ENCODE results near the gene ROBO1. TPM values are rescaled to one million over a fixed set of nuclear protein-coding genes. Genes with fewer than 3 reads are reported as not detected.
A peak's percentile ranks its signal among the peaks of the same experiment; 100 is the strongest.
"Not testable (repeated sequence)": the region's sequence is repeated elsewhere in the genome, so short reads cannot be mapped to it uniquely, and the experiment has no call there.

The ROBO1 gene
- total and polyA plus RNA-seq, 2 experiments from 2014 or later = 29.3 to 171 TPM

DNA sequence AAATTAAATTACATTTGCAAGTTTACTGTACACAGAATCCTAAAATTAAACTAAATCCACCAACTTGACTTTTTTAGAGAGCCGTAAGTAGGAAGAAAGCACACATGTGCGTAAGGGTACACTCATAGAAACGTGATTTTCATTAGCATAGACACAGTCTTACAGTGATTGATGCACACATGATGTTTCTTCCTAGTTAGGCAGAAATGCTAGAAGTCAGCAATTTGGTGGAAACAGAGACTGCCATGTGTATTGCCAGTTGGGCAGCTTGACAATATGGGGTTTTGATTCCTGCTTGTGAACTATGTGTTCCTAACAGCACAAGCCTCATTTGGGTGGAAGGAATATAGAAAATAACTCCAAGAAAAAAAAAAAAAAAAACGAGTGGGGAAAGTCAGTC, 878.5 kb downstream of the ROBO1 start:
- Histone ChIP-seq H3K4me3 (no peak overlapping the region), H3K4me1 (ENCODE audit: low read depth) (no peaks in the 10 kb centered on the region), H3K9me3 (ENCODE audit: low read depth) (no peaks in the 10 kb centered on the region), H3K27ac (no peak overlapping the region), H3K36me3 (no peaks in the 10 kb centered on the region), H3K27me3 (no peaks in the 10 kb centered on the region)
- TF ChIP-seq, protein P1, sequence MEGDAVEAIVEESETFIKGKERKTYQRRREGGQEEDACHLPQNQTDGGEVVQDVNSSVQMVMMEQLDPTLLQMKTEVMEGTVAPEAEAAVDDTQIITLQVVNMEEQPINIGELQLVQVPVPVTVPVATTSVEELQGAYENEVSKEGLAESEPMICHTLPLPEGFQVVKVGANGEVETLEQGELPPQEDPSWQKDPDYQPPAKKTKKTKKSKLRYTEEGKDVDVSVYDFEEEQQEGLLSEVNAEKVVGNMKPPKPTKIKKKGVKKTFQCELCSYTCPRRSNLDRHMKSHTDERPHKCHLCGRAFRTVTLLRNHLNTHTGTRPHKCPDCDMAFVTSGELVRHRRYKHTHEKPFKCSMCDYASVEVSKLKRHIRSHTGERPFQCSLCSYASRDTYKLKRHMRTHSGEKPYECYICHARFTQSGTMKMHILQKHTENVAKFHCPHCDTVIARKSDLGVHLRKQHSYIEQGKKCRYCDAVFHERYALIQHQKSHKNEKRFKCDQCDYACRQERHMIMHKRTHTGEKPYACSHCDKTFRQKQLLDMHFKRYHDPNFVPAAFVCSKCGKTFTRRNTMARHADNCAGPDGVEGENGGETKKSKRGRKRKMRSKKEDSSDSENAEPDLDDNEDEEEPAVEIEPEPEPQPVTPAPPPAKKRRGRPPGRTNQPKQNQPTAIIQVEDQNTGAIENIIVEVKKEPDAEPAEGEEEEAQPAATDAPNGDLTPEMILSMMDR (IDR thresholded peaks at IDR 0.05; ENCODE audit: low read depth, low read length) = no peak
- no peak for DNase-seq (ENCODE audit: low read depth in 1 of 2, low spot score in 1 of 2)

DNA sequence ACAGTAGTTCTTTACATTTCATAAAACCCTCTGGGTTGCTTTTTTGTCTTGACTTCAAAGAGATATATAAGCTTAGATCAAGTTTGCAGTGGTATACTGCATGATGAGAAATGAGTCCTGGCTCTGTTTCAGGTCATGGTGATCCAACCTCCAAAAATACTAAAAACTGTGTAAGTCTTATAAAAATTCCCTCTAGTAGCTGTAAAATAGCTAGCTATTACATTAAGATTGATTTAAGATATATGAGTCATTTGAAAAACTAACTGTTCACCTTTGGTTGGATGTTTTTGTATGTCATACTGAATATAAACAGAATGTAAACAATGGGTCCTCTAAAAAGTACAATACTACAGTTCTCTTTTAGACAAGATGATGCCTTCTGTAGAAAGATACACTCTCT, 879.2 kb downstream of the ROBO1 start:
- H3K4me3 ChIP-seq = no peak overlapping the region
- H3K4me1 ChIP-seq (ENCODE audit: low read depth) = no peaks in the 10 kb centered on the region
- no peaks in the 10 kb centered on the region for H3K36me3 ChIP-seq
- no peak for DNase-seq (ENCODE audit: low read depth in 1 of 2, low spot score in 1 of 2)
- no peak overlapping the region for H3K27ac ChIP-seq
- no peaks in the 10 kb centered on the region for H3K9me3 ChIP-seq (ENCODE audit: low read depth)
- no peaks in the 10 kb centered on the region for H3K27me3 ChIP-seq
- TF ChIP-seq, protein P1 (IDR thresholded peaks at IDR 0.05; ENCODE audit: low read depth, low read length) = no peak

- DNase-seq (ENCODE audit: low read depth in 1 of 2, low spot score in 1 of 2) = peak in 1 of 2 donors; percentile 57
- no peak overlapping the region for H3K4me3 ChIP-seq
Measured at GRCh38 chr3:78887547-78888011, 880.2 kb downstream of the ROBO1 start.

DNA sequence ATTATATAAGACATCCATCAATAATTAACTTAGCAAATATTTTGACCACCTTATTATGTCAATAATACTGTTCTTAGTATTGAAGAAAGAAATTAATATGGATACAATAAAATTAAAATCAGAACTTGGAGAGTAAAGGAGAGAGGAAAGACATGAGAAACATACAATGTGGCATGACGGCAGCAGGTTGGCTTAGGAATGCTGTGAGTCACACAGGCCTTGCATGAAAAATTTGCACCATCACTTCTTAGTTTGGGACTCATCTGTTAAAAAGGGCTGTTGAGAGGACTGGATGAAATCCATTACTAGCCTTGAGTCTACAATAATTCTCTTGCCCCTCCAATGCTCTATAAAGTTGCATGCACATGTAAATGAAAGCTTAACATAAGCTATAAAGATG, 880.8 kb downstream of the ROBO1 start:
- Histone ChIP-seq H3K9me3 (ENCODE audit: low read depth) (no peaks in the 10 kb centered on the region), H3K4me3 (no peak overlapping the region), H3K27me3 (no peaks in the 10 kb centered on the region), H3K27ac (no peak overlapping the region), H3K4me1 (ENCODE audit: low read depth) (no peaks in the 10 kb centered on the region), H3K36me3 (no peaks in the 10 kb centered on the region)
- TF ChIP-seq, protein P1 (IDR thresholded peaks at IDR 0.05; ENCODE audit: low read depth, low read length) = no peak
- DNase-seq (ENCODE audit: low read depth in 1 of 2, low spot score in 1 of 2) = peak in 1 of 2 donors; percentile 70

More at GRCh38 chr3:78887547-78888011, 880.2 kb downstream of the ROBO1 start:
- no peaks in the 10 kb centered on the region for H3K9me3 ChIP-seq (ENCODE audit: low read depth)
- no peaks in the 10 kb centered on the region for H3K36me3 ChIP-seq
- no peak overlapping the region for H3K27ac ChIP-seq
- TF ChIP-seq, protein P1 (IDR thresholded peaks at IDR 0.05; ENCODE audit: low read depth, low read length) = no peak
- H3K4me1 ChIP-seq (ENCODE audit: low read depth) = no peaks in the 10 kb centered on the region
- H3K27me3 ChIP-seq = no peaks in the 10 kb centered on the region

DNA sequence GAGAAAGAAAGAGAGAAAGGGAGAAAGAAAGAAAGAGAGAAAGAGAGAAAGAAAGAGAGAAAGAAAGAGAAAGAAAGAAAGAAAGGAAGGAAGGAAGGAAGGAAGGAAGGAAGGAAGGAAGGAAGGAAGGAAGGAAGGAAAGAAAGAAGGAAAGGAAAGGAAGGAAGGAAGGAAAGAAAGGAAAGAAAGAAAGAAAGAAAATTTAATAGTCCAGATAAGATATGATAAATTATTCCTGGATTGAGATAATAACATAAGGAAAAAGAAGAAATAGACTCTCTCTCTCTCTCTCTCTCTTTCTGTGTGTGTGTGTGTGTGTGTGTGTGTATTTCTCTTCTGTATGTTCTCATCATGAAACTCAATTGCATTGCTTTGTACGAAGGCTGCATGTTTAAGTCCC, 883.2 kb downstream of the ROBO1 start:
- H3K27ac ChIP-seq; DNase-seq (ENCODE audit: low read depth in 1 of 2, low spot score in 1 of 2); H3K4me3 ChIP-seq; H3K9me3 ChIP-seq (ENCODE audit: low read depth); H3K36me3 ChIP-seq; H3K27me3 ChIP-seq: not testable (repeated sequence)
- peaks cover 13% of the 10 kb centered on the region for H3K4me1 ChIP-seq (ENCODE audit: low read depth)

GRCh38 chr3:78882251-78882650, 885.5 kb downstream of the ROBO1 start:
- Histone ChIP-seq H3K27me3 (no peaks in the 10 kb centered on the region), H3K36me3 (no peaks in the 10 kb centered on the region), H3K4me3 (no peak overlapping the region), H3K27ac (no peak overlapping the region), H3K4me1 (ENCODE audit: low read depth) (peaks cover 13% of the 10 kb centered on the region), H3K9me3 (ENCODE audit: low read depth) (no peaks in the 10 kb centered on the region)
- TF ChIP-seq, protein P1 (IDR thresholded peaks at IDR 0.05; ENCODE audit: low read depth, low read length) = no peak
- DNase-seq (ENCODE audit: low read depth in 1 of 2, low spot score in 1 of 2) = no peak

Data from cardiac muscle cell (in vitro differentiated cells and primary cell).